ENCODE data around the gene ONECUT1. TPM values are rescaled to one million over a fixed set of nuclear protein-coding genes. Genes with fewer than 3 reads are reported as not detected.

ONECUT1 gene
- total RNA-seq, 1 donor from 2014 or later, result not detected

DNA sequence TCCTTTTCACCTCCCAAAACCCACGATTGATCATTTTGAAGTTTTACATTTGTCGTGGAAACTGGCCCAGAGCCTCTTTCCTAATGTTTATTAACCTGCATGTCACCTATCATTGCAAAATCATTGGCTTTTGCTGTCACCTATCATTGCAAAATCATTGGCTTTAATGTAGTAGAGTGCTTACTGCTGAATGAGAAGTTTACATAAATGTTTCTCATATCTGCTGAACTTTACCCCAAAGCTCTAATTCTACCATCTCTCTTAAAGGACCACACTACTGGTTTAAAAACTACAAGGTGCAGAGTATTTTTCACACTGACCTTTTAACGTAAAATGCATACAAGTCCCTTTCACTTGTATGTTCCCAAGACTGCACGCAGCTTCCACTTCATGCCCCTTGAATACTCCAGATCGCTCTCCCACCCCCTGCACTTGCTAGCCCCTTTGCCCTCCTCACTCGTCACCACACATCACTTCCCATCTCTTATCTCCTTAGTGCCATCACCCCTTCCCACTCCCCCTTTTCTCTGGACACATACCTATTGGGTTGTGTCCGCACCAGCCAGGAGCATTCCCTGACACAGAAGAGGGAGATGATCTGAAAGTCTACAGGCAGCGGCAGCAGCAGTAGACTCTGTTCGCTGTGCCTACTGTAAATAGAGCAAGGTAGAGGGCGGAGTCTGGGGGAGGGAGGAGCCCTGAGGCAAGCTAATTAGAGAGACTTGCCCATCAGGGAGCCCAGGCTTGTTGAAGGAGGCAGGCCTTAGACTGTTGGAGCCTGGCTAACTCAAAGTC is 80.8 kb downstream of the ONECUT1 start:
- FAIRE-seq (no peak), DNase-seq (ENCODE audit: low spot score in 2 of 2) (no peak)

Other genes starting within 250 kb of the ONECUT1 start
- gene ARPP19, start 221.3 kb downstream of the ONECUT1 start, total RNA-seq, result 195 TPM
- 42.0 TPM for gene ATOSA, start 110.9 kb downstream of the ONECUT1 start, total RNA-seq

Data from frontal cortex (tissue), 4 donors.